H9 (cell line): ENCODE measurements around the gene DENND1A. TPM values are rescaled to one million over a fixed set of nuclear protein-coding genes. Genes with fewer than 3 reads are reported as not detected.

ENCODE experiments used
- DNase-seq: peaks from one replicate; pipeline ENCODE4 v3.0.0-alpha.2; 2017
- H2AFZ ChIP-seq: one replicate; pipeline ENCODE4 v1.6.1; 2013; ENCODE audit warnings: mild to moderate bottlenecking, low read length, control low read depth, moderate library complexity
- H2AK5ac ChIP-seq: 2 replicates; pipeline ENCODE4 v1.6.1; 2013; ENCODE audit warnings: low read length, control low read depth, mixed read lengths; ENCODE audit not compliant: insufficient read length
- H2BK120ac ChIP-seq: one replicate; pipeline ENCODE4 v1.6.1; 2013; ENCODE audit warnings: low read depth, mild to moderate bottlenecking, low read length, control low read depth, inconsistent platforms; ENCODE audit not compliant: poor library complexity, severe bottlenecking
- H2BK12ac ChIP-seq: 2 replicates; pipeline ENCODE4 v1.6.1; 2013; ENCODE audit warnings: low read length, control low read depth, mixed read lengths, low read depth; ENCODE audit not compliant: insufficient read length
- H2BK15ac ChIP-seq: 2 replicates; pipeline ENCODE4 v1.6.1; 2013; ENCODE audit warnings: low read depth, low read length, control low read depth
- H2BK20ac ChIP-seq: one replicate; pipeline ENCODE4 v1.6.1; 2013; ENCODE audit warnings: low read depth, mild to moderate bottlenecking, low read length, control low read depth, inconsistent platforms; ENCODE audit not compliant: poor library complexity, severe bottlenecking
- H2BK5ac ChIP-seq: 2 replicates; pipeline ENCODE4 v1.6.1; 2013; ENCODE audit warnings: low read length, control low read depth, mixed read lengths; ENCODE audit not compliant: insufficient read length
- H3K14ac ChIP-seq: 2 replicates; pipeline ENCODE4 v1.6.1; 2013; ENCODE audit warnings: low read length, control low read depth; ENCODE audit not compliant: insufficient read depth
- H3K18ac ChIP-seq: 2 replicates; pipeline ENCODE4 v1.6.1; 2013; ENCODE audit warnings: low read depth, mild to moderate bottlenecking, mixed read lengths, low read length, control low read depth; ENCODE audit not compliant: insufficient read length
- H3K23ac ChIP-seq: 2 replicates; pipeline ENCODE4 v1.6.1; 2013; ENCODE audit warnings: low read length, control low read depth, mixed read lengths, low read depth; ENCODE audit not compliant: insufficient read length
- H3K23me2 ChIP-seq: 2 replicates; pipeline ENCODE4 v1.6.1; 2013; ENCODE audit warnings: low read depth, mild to moderate bottlenecking, mixed read lengths, low read length, control low read depth; ENCODE audit not compliant: insufficient read length, poor library complexity, severe bottlenecking
- H3K27ac ChIP-seq: 2 replicates; pipeline ENCODE4 v1.5.1; 2013; ENCODE audit warnings: low read length, control low read depth, mixed read lengths, low read depth; ENCODE audit not compliant: insufficient read length
- H3K27me3 ChIP-seq: 2 replicates; pipeline ENCODE4 v1.6.1; 2013; ENCODE audit warnings: low read length, control low read depth, inconsistent platforms; ENCODE audit not compliant: insufficient read depth
- H3K4ac ChIP-seq: 2 replicates; pipeline ENCODE4 v1.6.1; 2013; ENCODE audit warnings: low read depth, mild to moderate bottlenecking, control low read depth, inconsistent platforms, low read length, moderate library complexity
- H3K4me1 ChIP-seq: 2 replicates; pipeline ENCODE4 v1.6.1; 2013; ENCODE audit warnings: low read length, control low read depth, inconsistent platforms; ENCODE audit not compliant: insufficient read depth
- H3K4me2 ChIP-seq: 2 replicates; pipeline ENCODE4 v1.6.1; 2013; ENCODE audit warnings: low read length, control low read depth, mixed read lengths; ENCODE audit not compliant: insufficient read length, insufficient read depth
- H3K56ac ChIP-seq: 2 replicates; pipeline ENCODE4 v1.6.1; 2013; ENCODE audit warnings: low read depth, mild to moderate bottlenecking, mixed read lengths, low read length, control low read depth; ENCODE audit not compliant: insufficient read length
- H3K79me1 ChIP-seq: 2 replicates; pipeline ENCODE4 v1.6.1; 2013; ENCODE audit warnings: low read depth, mild to moderate bottlenecking, moderate library complexity, low read length, control low read depth, inconsistent platforms; ENCODE audit not compliant: insufficient read depth, poor library complexity, severe bottlenecking
- H3K79me2 ChIP-seq: 2 replicates; pipeline ENCODE4 v1.6.1; 2013; ENCODE audit warnings: low read length, control low read depth, inconsistent platforms; ENCODE audit not compliant: insufficient read depth
- H3K9ac ChIP-seq: 2 replicates; pipeline ENCODE4 v1.6.1; 2013; ENCODE audit warnings: low read length, control low read depth, mixed read lengths; ENCODE audit not compliant: insufficient read length; ENCODE audit errors: extremely low read depth
- H3K9me3 ChIP-seq: one replicate; pipeline ENCODE4 v1.6.1; 2013; ENCODE audit warnings: low read depth, low read length, inconsistent platforms; ENCODE audit not compliant: control insufficient read depth
- H3T11ph ChIP-seq: one replicate; pipeline ENCODE4 v1.6.1; 2013; ENCODE audit warnings: mild to moderate bottlenecking, low read length, control low read depth, inconsistent platforms
- H4K20me1 ChIP-seq: one replicate; pipeline ENCODE4 v1.6.1; 2013; ENCODE audit not compliant: control insufficient read depth, insufficient read length, insufficient read depth
- H4K5ac ChIP-seq: 2 replicates; pipeline ENCODE4 v1.6.1; 2013; ENCODE audit warnings: low read depth, mild to moderate bottlenecking, mixed read lengths, low read length, control low read depth; ENCODE audit not compliant: insufficient read length
- H4K8ac ChIP-seq: replicated peaks from 2 replicates; pipeline ENCODE4 v1.6.1; 2013; ENCODE audit warnings: low read length, control low read depth, mixed read lengths, low read depth; ENCODE audit not compliant: insufficient read length
- H4K91ac ChIP-seq: 2 replicates; pipeline ENCODE4 v1.6.1; 2013; ENCODE audit warnings: low read depth, mild to moderate bottlenecking, moderate library complexity, mixed read lengths, low read length, control low read depth; ENCODE audit not compliant: insufficient read length
- H3K27ac Mint-ChIP-seq, 3 experiments: 2 replicates in 2 of 3; 3 replicates in 1 of 3; pipeline ENCODE4 v1.8.0; 2020 to 2021; ENCODE audit warnings: mixed read lengths in 3 of 3, mild to moderate bottlenecking in 1 of 3, moderate library complexity in 1 of 3
- H3K27me3 Mint-ChIP-seq: 2 replicates; pipeline ENCODE4 v1.8.0; 2021; ENCODE audit warnings: low read depth, mild to moderate bottlenecking, moderate library complexity, mixed read lengths
- H3K36me3 Mint-ChIP-seq, 3 experiments: 2 replicates in 2 of 3; 3 replicates in 1 of 3; pipeline ENCODE4 v1.8.0; 2020 to 2021; ENCODE audit warnings: low read depth in 3 of 3, mixed read lengths in 3 of 3; ENCODE audit not compliant: insufficient read depth in 1 of 3
- H3K4me1 Mint-ChIP-seq, 2 experiments: 2 replicates each; pipeline ENCODE4 v1.8.0; 2020; ENCODE audit warnings: mixed read lengths in 2 of 2
- H3K4me3 Mint-ChIP-seq, 2 experiments: 2 replicates in 1 of 2; 3 replicates in 1 of 2; pipeline ENCODE4 v1.8.0; 2020 to 2021; ENCODE audit warnings: mild to moderate bottlenecking in 2 of 2, mixed read lengths in 2 of 2, moderate library complexity in 1 of 2
- H3K9me3 Mint-ChIP-seq, 2 experiments: 2 replicates in 1 of 2; 3 replicates in 1 of 2; pipeline ENCODE4 v1.8.0; 2020; ENCODE audit warnings: mild to moderate bottlenecking in 2 of 2, mixed read lengths in 2 of 2, moderate library complexity in 1 of 2
- CTCF ChIP-seq: fragments of 200-600 bp; sonication (generic); conservative IDR thresholded peaks from 3 replicates; pipeline ENCODE4 v1.8.0; 2021; ENCODE audit warnings: antibody characterized with exemption, mild to moderate bottlenecking
- WGBS: extraction: QIAGEN DNeasy Blood & Tissue Kit; methylation state at CpG from one replicate; pipeline ENCODE4 v1.1.7; 2013; ENCODE audit warnings: missing lambda C conversion rate, low lambda C conversion rate, mixed read lengths; ENCODE audit not compliant: insufficient read length; ENCODE audit errors: extremely low coverage; 5-methylcytosine and 5-hydroxymethylcytosine counted together
- total RNA-seq: library from RNA; stranded (reverse); gene quantifications from 2 replicates; pipeline ENCODE4 v1.2.1, GENCODE V29; 2021

Gene DENND1A
- total RNA-seq, 1 experiment from 2014 or later, result 20.4 TPM

- Histone ChIP-seq H3K14ac (no peak overlapping the region), H3K4ac (no peak overlapping the region), H3K4me1 (no peaks in the 10 kb centered on the region), H3K56ac (no peak overlapping the region), H4K8ac (no peak overlapping the region), H2AK5ac (no peak overlapping the region), H3K18ac (no peak overlapping the region), H3K9me3 (no peaks in the 10 kb centered on the region), H3K79me2 (no peaks in the 10 kb centered on the region), H2BK120ac (no peak overlapping the region), H2BK15ac (no peak overlapping the region), H2BK5ac (no peak overlapping the region), H4K20me1 (no peaks in the 10 kb centered on the region), H2AFZ (no peak overlapping the region), H2BK20ac (no peak overlapping the region), H3K27me3 (no peaks in the 10 kb centered on the region), H3T11ph (no peak overlapping the region), H2BK12ac (no peak overlapping the region), H4K91ac (no peak overlapping the region), H3K23ac (no peak overlapping the region), H3K9ac (no peak overlapping the region), H3K27ac (no peak overlapping the region), H3K23me2 (no peaks in the 10 kb centered on the region), H3K79me1 (no peaks in the 10 kb centered on the region), H4K5ac (no peak overlapping the region), H3K4me2 (no peak overlapping the region)
- no peaks in the 10 kb centered on the region; a peak in 1 of 4 replicates for H3K4me1 Mint-ChIP-seq
- no peaks in the 10 kb centered on the region; the same call in 1 of the 2 replicates for H3K27me3 Mint-ChIP-seq
- H3K36me3 Mint-ChIP-seq, result no peaks in the 10 kb centered on the region; a peak in 2 of 7 replicates
- H3K9me3 Mint-ChIP-seq, result no peaks in the 10 kb centered on the region
- no peak for TF ChIP-seq CTCF
- no peak for DNase-seq
- H3K4me3 Mint-ChIP-seq, result no peak overlapping the region
- no CpG with 5 or more reads among the region's 2 CpGs for WGBS
- no peak overlapping the region for H3K27ac Mint-ChIP-seq
These were observed 469.8 kb downstream of the DENND1A start for GRCh38 chr9:123460091-123460490.
